HG02678 (cell line): ENCODE data around the gene UBE2N.

Experiments
- ATAC-seq: cut with Tn5 transposase; IDR thresholded peaks from one replicate; pipeline ENCODE4 v1.9.1; 2021; ENCODE audit warnings: mild to moderate bottlenecking, moderate library complexity; ENCODE audit not compliant: unreplicated experiment

UBE2N gene

GRCh38 chr12:93441617-93442410 is at the start of gene UBE2N:
Gene UBE2N (minus strand): TSS chr12:93441947. CDS start chr12:93441884, 63 bp downstream.
- ATAC-seq: peak; percentile 82

GRCh38 chr12:93484315-93484981 is 42.7 kb upstream of the UBE2N start:
- no peak for ATAC-seq

- ATAC-seq: no peak
These were observed 41.5 kb upstream of the UBE2N start for GRCh38 chr12:93483151-93483807.

GRCh38 chr12:93482721-93483120 is 41.0 kb upstream of the UBE2N start:
- no peak for ATAC-seq

- no peak for ATAC-seq
These were observed 34.8 kb upstream of the UBE2N start for GRCh38 chr12:93476555-93476954.

GRCh38 chr12:93469386-93469785 is 27.6 kb upstream of the UBE2N start:
- no peak for ATAC-seq

GRCh38 chr12:93468008-93468371 is 26.2 kb upstream of the UBE2N start:
- ATAC-seq: peak; percentile 12

- peak; percentile 91 for ATAC-seq
These were observed 25.7 kb upstream of the UBE2N start, which contains the start of gene MRPL42 for GRCh38 chr12:93467351-93468007. Gene MRPL42 (plus strand): TSS chr12:93467514. CDS start chr12:93469286, 1,772 bp downstream.

- no peak for ATAC-seq
These were observed 25.0 kb upstream of the UBE2N start for GRCh38 chr12:93466625-93467350.

- no peak for ATAC-seq
These were observed 24.1 kb upstream of the UBE2N start for GRCh38 chr12:93465841-93466240.

- ATAC-seq: no peak
These were observed 19.8 kb upstream of the UBE2N start for GRCh38 chr12:93461503-93461902.

GRCh38 chr12:93460902-93461301 is 19.2 kb upstream of the UBE2N start:
- ATAC-seq: no peak

- ATAC-seq: no peak
These were observed 18.3 kb upstream of the UBE2N start for GRCh38 chr12:93460003-93460402.

GRCh38 chr12:93459097-93459496 is 17.4 kb upstream of the UBE2N start:
- no peak for ATAC-seq

GRCh38 chr12:93456077-93456476 is 14.3 kb upstream of the UBE2N start:
- ATAC-seq: no peak

GRCh38 chr12:93453633-93454032 is 11.9 kb upstream of the UBE2N start:
- ATAC-seq: no peak

- ATAC-seq: no peak
These were observed 9.8 kb upstream of the UBE2N start for GRCh38 chr12:93451423-93452158.

GRCh38 chr12:93449277-93449676 is 7.5 kb upstream of the UBE2N start:
- peak; percentile 88 for ATAC-seq

GRCh38 chr12:93448796-93449195 is 7.0 kb upstream of the UBE2N start:
- no peak for ATAC-seq
